GM18861 (cell line): ENCODE data around the gene ATRNL1.

Experiments used
- ATAC-seq: cut with Tn5 transposase; IDR thresholded peaks from one replicate; pipeline ENCODE4 v1.9.1; 2021; ENCODE audit not compliant: unreplicated experiment

The ATRNL1 gene

DNA sequence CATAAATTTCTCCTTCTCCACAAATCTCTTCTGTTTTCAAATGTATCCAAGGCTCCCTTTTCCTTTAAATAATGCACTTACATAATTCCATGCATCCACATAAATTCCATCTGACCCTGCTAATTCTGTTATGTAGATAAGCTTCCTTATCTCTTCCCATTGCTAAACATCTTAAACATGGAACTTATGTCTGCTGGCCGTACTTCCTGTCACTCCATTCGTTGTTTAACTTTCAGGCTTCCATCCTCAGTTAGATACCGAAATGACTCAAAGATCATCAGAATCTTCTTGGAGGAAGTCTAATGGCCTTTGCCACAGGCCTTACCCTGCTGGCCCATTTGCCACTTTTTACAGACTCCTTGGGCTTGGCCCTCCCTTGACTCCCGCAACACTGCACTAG lies 848.9 kb downstream of the ATRNL1 start:
- ATAC-seq = no peak

GRCh38 chr10:115944538-115944937 lies 851.4 kb downstream of the ATRNL1 start:
- no peak for ATAC-seq

GRCh38 chr10:115945701-115946445 lies 852.7 kb downstream of the ATRNL1 start:
- no peak for ATAC-seq

- no peak for ATAC-seq
These were observed 853.9 kb downstream of the ATRNL1 start for GRCh38 chr10:115947104-115947503.

DNA sequence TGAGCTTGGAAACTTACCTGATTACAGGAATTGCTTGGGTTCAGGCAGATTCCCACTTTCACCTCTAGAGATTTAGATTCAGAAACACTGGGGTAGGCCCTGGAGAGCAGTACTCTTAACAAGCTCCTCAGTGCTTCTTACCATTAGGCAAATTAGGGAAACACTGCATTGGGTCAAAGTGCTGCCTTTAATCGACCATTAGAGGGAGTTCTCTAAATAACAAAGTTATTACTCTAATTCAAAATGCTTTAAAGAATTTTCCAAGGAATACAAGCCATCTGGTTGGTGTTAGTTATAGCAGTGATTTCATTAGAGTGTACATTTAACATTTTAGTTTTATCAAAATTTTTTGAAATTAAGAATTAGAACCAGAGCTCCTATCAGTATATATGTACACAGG lies 855.3 kb downstream of the ATRNL1 start:
- no peak for ATAC-seq

DNA sequence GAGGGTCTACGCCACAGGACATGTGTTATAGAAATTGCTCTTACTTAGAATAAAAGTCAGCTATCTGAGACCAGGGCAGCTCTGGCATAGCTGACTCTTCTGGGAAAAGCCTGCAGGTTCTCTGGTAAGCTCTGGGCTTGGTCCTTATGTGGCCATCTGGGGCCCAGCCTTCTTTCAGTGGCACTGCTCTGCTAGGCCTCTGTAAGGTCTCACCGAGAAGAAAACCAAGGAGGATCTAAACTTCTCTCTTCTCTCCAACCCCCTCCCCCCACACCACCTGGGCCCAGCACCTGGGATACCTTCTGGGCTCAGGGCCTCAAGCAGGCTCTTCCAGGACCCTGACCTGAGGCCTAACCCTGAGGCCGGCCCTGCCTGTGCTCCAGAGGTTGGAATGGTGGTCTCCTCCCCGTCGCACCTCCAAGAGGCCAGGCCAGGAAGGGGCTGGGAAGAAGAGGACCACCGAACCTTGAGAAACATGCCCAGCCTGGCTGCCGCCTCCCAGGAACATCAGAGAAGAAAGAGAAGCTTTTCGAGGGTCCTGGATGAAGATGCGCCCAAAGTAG lies 856.2 kb downstream of the ATRNL1 start:
- ATAC-seq = no peak

- ATAC-seq = no peak
These were observed 857.2 kb downstream of the ATRNL1 start for GRCh38 chr10:115950320-115950719.

DNA sequence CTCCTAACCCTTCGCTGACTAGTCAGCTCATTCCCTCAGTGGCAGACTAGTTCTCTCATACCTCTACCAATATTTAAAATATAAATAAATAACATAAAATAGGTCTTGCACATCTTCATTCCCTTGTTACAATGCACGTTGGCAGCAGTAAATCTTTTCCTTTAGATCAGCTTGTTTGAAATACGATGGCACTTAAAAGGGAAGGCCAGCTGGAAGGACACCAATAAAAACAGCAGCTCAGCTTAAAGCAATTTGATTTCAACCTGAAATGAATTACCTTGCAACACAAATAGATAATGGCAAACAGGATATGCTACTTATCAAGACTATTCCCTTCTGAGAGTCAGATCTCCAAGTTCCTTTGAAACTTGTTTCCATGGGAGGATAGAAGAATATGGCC lies 858.1 kb downstream of the ATRNL1 start:
- ATAC-seq = no peak

GRCh38 chr10:115953281-115953680 lies 860.1 kb downstream of the ATRNL1 start:
- no peak for ATAC-seq

DNA sequence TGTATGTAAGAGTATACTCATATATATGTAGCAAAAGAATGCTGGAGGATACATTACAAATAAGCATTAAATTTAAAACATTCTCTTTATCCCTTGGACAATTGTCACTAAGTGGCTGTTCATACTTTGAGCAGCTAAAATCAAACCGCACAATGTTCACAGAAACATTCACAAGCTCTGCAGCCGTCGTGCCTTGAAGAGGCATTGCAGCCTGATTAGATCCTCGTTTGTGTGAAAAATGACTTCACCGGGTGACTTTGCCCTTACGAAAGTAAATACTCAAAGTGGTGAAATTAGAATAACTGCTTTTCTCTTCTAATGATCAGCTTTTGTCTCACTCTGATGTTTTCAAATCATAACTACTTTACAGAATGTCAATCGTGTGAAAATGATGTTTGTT lies 860.8 kb downstream of the ATRNL1 start:
- no peak for ATAC-seq

GRCh38 chr10:115956225-115957011 lies 863.3 kb downstream of the ATRNL1 start:
- ATAC-seq = no peak

DNA sequence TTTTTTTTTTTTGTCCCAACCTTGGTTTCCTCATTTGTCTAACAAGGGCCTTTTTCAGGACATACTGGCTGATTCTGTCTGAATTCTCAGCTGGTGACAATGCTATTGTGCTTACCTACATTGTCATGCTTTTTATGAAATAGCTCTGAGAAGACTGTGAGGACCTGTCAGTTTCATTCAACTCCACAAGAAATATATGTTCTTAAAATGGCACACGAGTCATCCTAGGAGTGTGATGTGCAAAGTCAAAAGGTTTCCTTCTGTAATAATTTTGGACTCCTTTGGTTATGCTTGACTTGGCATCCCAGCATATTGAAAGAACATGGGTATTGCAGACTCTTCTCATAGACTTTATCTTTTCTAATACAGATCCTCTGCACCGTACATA lies 863.8 kb downstream of the ATRNL1 start:
- ATAC-seq = no peak

DNA sequence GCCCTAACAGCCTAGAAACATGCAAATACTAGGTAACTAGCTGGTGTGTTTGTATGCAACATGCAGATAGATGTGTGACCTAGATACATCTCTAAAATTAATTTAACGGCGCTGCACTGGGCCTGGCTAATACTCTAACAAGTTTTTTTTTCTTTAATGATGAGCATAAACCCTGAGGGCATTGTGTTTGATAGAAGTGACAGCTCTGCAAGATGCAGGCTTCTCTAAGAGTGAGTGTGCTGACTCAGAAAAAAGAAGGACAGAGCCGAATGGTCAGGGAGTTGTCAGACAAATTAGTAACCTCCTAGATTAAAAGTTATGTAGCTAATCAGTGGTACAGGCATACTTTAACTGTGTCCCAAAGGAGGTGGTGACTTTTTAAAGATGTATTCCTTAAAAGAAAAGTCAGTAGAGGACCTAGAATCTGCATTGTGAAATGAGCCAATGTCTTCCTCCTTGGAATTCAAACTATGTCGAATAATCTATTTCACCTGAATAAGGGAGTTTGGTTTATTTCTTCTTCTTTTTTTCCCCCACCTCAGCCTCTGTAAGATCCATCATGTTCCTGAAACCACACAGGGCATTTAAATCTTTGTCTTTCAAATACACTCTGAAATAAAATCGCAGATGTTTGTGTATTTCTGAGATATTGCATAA lies 864.7 kb downstream of the ATRNL1 start:
- ATAC-seq = no peak

DNA sequence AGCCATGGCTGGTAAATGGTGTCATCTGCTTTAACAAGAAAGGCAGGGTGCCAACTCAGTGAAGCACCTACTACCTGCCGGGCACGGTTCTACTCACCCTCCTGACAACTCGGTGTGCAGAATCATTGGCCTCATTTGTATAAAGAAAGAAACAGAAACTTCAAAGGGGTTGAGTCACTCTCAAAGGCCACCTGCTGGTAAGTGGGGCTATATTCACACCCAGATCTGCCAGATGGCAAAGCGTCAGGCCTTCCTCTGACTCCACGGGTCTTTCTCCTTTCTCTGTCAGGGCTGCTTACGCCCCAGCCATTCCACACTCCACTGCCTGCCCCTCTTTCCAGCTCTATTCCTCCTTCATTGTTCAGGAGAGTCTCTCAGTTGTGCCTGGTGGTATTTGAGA lies 870.7 kb downstream of the ATRNL1 start:
- no peak for ATAC-seq

GRCh38 chr10:115964827-115965226 lies 871.7 kb downstream of the ATRNL1 start:
- ATAC-seq = no peak

GRCh38 chr10:115965376-115965775 lies 872.2 kb downstream of the ATRNL1 start:
- ATAC-seq = no peak

DNA sequence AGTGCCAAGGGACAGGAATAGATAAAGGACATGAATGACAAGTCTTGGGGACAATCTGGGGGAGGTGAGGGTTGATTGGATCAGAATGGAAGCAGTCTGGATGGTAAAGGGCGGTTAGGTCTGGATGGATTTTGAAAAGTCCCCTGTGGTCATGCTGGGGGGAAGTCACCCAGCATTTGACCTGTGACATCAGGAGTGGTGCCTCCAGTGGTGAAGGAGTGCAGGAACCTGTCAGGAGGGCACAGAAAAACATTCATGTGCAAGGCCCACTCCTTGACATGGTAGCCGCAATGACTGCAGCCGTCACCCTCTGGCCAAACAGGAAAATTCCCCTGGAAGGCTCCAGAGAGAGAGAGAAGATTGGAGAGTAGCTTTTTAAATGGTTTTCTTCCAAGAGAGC lies 875.1 kb downstream of the ATRNL1 start:
- no peak for ATAC-seq

- ATAC-seq = no peak
These were observed 876.4 kb downstream of the ATRNL1 start for GRCh38 chr10:115969591-115969990.

DNA sequence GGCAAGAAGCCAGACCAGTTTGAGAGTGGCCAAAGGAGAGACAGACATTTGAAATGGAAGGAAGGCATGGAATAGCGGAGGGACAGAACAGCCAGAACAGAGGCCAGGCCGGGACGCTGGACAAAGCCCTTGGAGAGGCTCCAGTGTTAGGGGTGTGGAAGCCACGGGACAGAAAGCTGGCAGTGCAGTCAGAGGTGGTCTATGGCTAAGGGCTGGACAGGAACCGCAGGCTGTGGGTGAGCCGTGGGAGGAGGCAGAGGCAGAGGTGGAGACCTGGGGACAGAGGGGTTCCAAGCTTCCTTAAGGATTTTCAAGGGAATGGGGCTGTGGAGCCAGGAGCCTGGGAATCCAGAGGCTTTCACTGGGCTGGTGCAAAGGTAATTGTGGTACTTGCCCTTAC lies 878.8 kb downstream of the ATRNL1 start:
- ATAC-seq = no peak

DNA sequence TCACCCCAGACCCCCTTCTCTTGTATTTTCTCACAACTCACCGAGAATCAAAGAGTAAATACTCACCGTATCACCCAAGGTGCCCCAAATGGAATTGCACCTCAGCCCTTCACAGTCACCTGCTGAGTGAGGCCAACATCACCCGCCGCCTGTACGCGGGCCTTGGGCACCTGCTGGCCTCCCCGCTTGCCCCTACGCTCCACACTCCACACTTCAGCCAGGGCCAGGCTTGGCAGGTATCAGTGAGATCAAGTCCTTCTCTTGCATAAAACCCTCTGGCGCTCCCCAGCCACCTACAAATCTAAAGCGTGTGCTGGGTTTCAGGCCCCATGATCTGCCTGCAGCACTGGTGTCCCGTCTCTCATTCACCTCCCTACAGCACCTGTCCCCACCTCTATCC lies 879.3 kb downstream of the ATRNL1 start:
- ATAC-seq = no peak

- ATAC-seq = no peak
These were observed 881.2 kb downstream of the ATRNL1 start for GRCh38 chr10:115974351-115974750.
